Mesothelial cell of epicardium (in vitro differentiated cells): ENCODE results near the gene CHCHD3. TPM values are rescaled to one million over a fixed set of nuclear protein-coding genes. Genes with fewer than 3 reads are reported as not detected.

Experiments used
- DNase-seq, 2 experiments: peaks; one replicate each; pipeline ENCODE4 v3.0.0; 2021; ENCODE audit warnings: low spot score in 2 of 2; ENCODE audit not compliant: unreplicated experiment in 2 of 2
- H3K27ac Mint-ChIP-seq: 2 replicates; pipeline ENCODE4 v1.8.0; 2021; ENCODE audit warnings: mixed read lengths
- H3K27me3 Mint-ChIP-seq: 2 replicates; pipeline ENCODE4 v1.8.0; 2021; ENCODE audit warnings: low read depth, mixed read lengths
- H3K36me3 Mint-ChIP-seq: 2 replicates; pipeline ENCODE4 v1.8.0; 2021; ENCODE audit warnings: mixed read lengths
- H3K4me1 Mint-ChIP-seq: 2 replicates; pipeline ENCODE4 v1.8.0; 2021; ENCODE audit warnings: mixed read lengths
- H3K4me3 Mint-ChIP-seq: 2 replicates; pipeline ENCODE4 v1.8.0; 2021; ENCODE audit warnings: mild to moderate bottlenecking, moderate library complexity, mixed read lengths
- H3K9me3 Mint-ChIP-seq: 2 replicates; pipeline ENCODE4 v1.8.0; 2021; ENCODE audit warnings: mixed read lengths
- total RNA-seq: library from RNA; stranded (reverse); gene quantifications from 3 replicates; pipeline ENCODE4 v1.2.1, GENCODE V29; 2021
- TF ChIP-seq, protein P1 (sequence below): fragments of 200-600 bp; sonication (generic); IDR thresholded peaks from one replicate; pipeline ENCODE4 v1.5.0; 2021; ENCODE audit warnings: antibody characterized with exemption; ENCODE audit not compliant: unreplicated experiment

The CHCHD3 gene
- total RNA-seq, 1 donor from 2014 or later, result 54.3 TPM

- Mint-ChIP-seq H3K4me3 (no peak overlapping the region), H3K4me1 (peaks cover 4% of the 10 kb centered on the region), H3K36me3 (no peaks in the 10 kb centered on the region), H3K27me3 (peaks cover 25% of the 10 kb centered on the region), H3K27ac (no peak overlapping the region), H3K9me3 (peaks cover 7% of the 10 kb centered on the region)
- TF ChIP-seq, protein P1, sequence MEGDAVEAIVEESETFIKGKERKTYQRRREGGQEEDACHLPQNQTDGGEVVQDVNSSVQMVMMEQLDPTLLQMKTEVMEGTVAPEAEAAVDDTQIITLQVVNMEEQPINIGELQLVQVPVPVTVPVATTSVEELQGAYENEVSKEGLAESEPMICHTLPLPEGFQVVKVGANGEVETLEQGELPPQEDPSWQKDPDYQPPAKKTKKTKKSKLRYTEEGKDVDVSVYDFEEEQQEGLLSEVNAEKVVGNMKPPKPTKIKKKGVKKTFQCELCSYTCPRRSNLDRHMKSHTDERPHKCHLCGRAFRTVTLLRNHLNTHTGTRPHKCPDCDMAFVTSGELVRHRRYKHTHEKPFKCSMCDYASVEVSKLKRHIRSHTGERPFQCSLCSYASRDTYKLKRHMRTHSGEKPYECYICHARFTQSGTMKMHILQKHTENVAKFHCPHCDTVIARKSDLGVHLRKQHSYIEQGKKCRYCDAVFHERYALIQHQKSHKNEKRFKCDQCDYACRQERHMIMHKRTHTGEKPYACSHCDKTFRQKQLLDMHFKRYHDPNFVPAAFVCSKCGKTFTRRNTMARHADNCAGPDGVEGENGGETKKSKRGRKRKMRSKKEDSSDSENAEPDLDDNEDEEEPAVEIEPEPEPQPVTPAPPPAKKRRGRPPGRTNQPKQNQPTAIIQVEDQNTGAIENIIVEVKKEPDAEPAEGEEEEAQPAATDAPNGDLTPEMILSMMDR, result no peak
- no peak for DNase-seq
These were observed 331.2 kb downstream of the CHCHD3 start for GRCh38 chr7:132750530-132751217.

DNA sequence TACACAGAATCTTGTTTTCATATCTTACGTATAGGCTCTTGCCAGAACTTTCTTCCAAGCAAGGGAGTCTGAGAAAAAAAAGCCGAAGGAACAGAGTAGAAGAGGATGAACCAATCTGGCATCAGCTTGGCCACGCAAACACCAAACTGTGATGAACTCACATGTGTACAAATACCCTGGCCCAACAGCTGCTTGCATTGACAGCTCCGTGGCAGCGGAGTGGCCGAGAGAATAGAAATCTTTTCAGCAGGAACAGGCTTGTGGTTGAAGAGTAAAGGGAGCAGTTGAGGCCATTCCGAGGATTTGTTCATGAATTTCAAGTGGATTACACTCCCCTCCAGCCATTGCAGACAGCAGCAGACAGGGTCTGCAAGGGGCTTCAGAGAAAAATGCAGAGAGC lies 331.8 kb downstream of the CHCHD3 start:
- H3K4me1 Mint-ChIP-seq, result peaks cover 4% of the 10 kb centered on the region
- TF ChIP-seq, protein P1, result no peak
- H3K27ac Mint-ChIP-seq, result no peak overlapping the region
- peaks cover 25% of the 10 kb centered on the region for H3K27me3 Mint-ChIP-seq
- peaks cover 10% of the 10 kb centered on the region for H3K9me3 Mint-ChIP-seq
- no peak overlapping the region for H3K4me3 Mint-ChIP-seq
- DNase-seq, result no peak
- no peaks in the 10 kb centered on the region for H3K36me3 Mint-ChIP-seq

- no peak overlapping the region for H3K27ac Mint-ChIP-seq
- H3K4me3 Mint-ChIP-seq, result no peak overlapping the region
- no peaks in the 10 kb centered on the region for H3K36me3 Mint-ChIP-seq
- TF ChIP-seq, protein P1, result no peak
- DNase-seq, result no peak
- peaks cover under 1% of the 10 kb centered on the region for H3K4me1 Mint-ChIP-seq
- peaks cover 29% of the 10 kb centered on the region for H3K9me3 Mint-ChIP-seq
- peaks cover 25% of the 10 kb centered on the region for H3K27me3 Mint-ChIP-seq
These were observed 336.4 kb downstream of the CHCHD3 start for GRCh38 chr7:132745510-132745909.

- TF ChIP-seq, protein P1, result no peak
- DNase-seq, result no peak
- H3K9me3 Mint-ChIP-seq, result peaks cover 29% of the 10 kb centered on the region
- no peaks in the 10 kb centered on the region for H3K4me1 Mint-ChIP-seq
- no peak overlapping the region for H3K27ac Mint-ChIP-seq
- no peak overlapping the region for H3K4me3 Mint-ChIP-seq
- H3K36me3 Mint-ChIP-seq, result no peaks in the 10 kb centered on the region
- H3K27me3 Mint-ChIP-seq, result peaks cover 33% of the 10 kb centered on the region
These were observed 337.9 kb downstream of the CHCHD3 start for GRCh38 chr7:132743974-132744373.

DNA sequence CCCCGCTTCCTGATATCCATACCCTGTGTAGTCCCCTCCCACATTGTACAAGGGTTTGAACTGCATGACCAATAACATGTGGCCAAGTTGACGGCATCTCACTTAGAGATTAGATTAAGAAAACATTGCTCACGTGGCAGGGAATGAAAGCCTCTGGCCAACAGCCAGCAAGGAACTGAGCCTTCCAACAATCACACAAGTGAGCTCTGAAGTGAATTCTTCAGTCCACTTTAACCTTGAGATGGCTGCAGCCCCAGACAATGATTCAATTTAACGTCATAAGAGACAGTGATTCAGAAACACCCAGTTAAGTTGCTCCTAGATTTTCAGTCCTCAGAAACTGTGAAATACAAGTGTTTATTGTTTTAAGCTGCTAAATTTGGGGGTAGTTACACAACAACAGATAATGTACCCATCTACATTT lies 339.7 kb downstream of the CHCHD3 start:
- Mint-ChIP-seq H3K4me1 (peaks cover 7% of the 10 kb centered on the region), H3K4me3 (no peak overlapping the region), H3K27ac (no peak overlapping the region), H3K36me3 (no peaks in the 10 kb centered on the region), H3K27me3 (peaks cover 37% of the 10 kb centered on the region), H3K9me3 (peaks cover 29% of the 10 kb centered on the region)
- TF ChIP-seq, protein P1, result no peak
- DNase-seq, result no peak

DNA sequence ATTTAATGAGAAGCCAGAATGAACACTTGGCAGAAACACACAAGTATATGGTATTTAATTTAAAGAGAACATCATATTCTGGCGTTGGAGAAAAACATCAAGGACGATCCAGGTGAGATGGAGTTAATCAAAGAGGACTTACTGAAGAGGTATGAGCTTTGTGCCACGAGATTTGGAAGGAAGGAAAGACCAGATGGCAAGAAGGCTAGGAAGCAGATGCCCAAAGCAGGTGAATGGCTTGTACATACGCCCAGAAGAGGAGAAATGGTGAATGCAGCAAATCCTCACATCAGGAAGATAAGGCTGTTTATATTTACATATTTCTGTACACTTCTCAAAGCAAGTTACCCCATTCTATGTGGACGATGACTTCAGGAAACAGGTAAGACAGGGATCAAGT lies 341.7 kb downstream of the CHCHD3 start:
- H3K4me3 Mint-ChIP-seq, result no peak overlapping the region
- H3K9me3 Mint-ChIP-seq, result peaks cover 19% of the 10 kb centered on the region
- H3K4me1 Mint-ChIP-seq, result peaks cover 11% of the 10 kb centered on the region
- H3K27ac Mint-ChIP-seq, result no peak overlapping the region
- no peaks in the 10 kb centered on the region for H3K36me3 Mint-ChIP-seq
- peaks cover 36% of the 10 kb centered on the region for H3K27me3 Mint-ChIP-seq
- no peak for DNase-seq
- TF ChIP-seq, protein P1, result no peak
